GM20431 (cell line): ENCODE data around the gene SFMBT1.

ENCODE experiments used
- in situ Hi-C: fragments of 300-500 bp; cut with MseI, MboI; formaldehyde crosslinking; loops from one replicate; pipeline ENCODE4 v1.15.0; 2020; ENCODE audit warnings: low sequenced_read_pairs; ENCODE audit not compliant: unreplicated experiment

Gene SFMBT1

DNA sequence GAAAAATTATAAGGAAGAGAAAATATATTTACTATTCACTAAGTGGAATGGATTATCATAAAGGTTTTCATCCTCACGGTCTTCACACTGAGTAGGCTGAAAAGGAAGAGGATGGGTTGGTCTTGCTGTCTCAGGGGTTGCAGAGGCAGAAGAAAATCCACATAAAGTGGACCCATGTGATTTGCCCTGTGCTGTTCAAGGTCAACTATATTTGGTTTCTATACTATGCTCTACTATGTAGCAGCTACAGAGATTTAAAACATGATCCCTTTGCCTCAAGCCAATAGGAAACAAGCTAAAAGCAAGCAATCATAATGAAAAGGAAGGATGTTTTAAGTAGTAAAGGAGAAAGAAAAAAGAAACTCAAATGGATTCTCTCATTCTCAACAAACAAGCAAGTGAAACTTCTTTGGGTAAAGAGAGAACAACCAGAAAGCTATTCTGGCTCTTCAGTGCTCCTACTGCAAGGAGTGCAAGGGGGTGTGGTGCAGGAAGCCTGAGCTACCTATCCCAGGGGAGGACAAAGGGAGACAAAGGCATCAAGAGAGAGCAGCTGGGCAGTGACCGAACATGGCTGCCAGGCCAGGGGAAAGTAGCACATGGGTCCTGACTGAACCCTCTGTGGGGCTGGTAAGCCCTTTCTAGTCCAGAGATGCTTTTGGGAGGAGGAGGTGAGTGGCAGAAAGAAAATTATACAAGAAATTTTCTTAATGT is 35.9 kb downstream of the SFMBT1 start:
- in situ Hi-C loops: no loop called here

DNA sequence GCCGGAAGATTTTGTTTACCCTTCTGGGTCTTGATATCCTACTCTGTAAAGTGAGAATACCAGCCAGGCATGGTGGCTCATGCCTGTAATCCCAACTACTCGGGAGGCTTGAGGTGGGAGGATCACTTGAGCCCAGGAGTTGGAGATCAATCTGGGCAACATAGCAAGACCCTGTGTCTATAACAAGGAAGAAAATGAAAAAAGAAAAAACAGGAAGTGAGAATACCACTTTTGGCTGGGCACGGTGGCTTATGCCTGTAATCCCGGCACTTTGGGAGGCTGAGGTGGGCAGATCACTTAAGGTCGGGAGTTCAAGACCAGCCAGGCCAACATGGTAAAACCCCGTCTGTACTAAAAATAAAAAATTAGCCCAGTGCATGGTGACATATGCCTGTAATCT is 36.9 kb downstream of the SFMBT1 start:
- in situ Hi-C loops: no loop called here

DNA sequence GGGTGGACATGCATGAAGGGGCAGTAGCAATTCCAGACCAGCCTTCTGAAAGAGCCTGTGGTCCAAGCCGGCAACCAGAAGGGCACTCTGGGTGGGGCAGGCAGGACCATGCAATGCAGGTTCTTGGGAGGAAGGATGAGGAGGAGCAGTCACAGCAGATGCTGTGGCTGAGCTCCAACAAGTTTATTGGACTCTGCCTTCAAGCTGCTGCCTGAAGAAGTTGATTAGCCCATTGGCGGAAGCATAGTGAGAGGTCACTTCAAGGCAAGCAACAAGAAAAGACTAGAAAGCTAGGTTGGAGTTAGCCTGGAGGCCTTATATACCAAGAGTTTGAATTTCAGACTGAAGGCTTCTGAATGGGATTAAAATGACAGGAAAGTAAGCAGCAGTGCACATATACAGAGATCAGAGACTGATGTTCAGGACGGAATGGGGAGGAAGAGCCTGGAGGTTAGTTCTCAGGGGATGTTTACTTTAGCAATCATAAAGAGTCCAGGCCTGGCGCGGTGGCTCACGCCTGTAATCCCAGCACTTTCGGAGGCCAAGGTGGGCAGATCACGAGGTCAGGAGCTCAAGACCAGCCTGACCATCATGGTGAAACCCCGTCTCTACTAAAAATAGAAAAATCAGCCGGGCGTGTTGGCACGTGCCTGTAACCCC is 39.9 kb downstream of the SFMBT1 start:
- in situ Hi-C loops: no loop called here

DNA sequence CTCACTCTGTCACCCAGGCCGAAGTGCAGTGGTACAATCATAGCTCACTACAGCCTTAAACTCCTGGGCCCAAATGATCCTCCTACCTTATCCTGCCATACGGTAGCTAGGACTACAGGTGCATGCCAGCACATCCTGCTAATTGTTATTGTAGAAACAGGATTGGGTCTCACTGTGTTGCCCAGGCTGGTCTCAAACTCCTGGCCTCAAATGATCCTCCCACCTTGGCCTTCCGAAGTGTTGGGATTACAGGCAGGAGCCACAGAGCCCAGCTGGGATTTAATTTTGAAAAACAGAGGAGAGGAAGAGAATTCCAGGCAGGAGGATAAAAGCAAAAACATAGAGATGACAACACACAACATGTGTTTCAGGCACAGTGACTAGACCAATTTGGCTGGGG is 40.5 kb downstream of the SFMBT1 start:
- in situ Hi-C loops: no loop called here

DNA sequence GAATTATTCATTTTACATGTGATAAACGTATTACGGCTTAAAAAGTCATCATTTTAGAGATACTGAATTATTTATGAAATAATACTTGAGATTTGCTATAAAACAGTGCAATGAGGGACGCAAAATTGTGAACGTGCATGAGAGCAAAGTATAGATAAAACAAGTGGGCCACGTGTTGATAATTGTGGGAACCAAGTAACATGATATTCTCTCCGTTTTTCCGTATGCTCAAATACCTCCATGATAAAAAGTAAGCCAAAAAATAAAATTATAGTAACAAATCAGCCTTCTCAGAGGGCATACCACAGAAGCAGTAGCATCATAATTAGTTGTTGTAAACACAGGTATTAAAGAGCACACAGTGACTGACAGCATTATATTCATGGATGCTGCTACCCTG is 42.6 kb downstream of the SFMBT1 start:
- in situ Hi-C loops: no loop called here

DNA sequence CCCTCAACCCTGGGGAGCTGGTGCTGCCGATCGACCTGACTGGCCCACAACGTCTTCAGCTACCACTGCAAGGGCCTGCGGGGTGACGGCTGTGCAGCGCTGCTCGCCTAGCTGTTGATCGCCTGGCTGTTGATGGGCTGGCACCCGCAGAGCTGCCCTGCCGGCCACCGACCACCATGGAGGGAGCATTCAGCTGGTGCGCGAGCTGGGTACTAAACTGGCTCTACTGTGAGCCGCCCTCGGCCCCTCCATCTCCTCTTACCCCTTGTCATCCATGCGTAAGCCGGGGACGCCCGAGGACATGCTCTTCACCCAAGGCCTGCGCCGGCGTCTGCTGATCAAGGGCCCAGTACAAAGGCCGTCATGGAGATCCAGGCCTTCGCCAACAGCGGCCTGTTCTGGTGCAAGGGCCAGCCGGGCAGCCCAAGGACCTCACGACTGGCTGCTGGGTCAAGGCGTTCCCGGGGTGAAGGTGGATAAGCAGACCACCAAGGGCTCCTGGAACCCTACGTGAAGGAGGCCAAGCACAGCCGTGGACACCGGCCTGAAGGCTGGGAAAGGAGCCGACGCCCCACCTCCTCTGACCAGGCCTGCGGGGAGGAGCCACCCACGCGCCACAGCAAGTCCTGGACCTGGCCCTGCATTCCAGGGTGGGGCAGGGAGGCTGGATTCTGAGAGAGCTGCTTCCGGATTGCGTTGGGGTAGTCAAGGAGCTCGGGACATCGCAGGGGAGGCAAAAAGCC is 46.9 kb downstream of the SFMBT1 start:
- in situ Hi-C loops: no loop called here

DNA sequence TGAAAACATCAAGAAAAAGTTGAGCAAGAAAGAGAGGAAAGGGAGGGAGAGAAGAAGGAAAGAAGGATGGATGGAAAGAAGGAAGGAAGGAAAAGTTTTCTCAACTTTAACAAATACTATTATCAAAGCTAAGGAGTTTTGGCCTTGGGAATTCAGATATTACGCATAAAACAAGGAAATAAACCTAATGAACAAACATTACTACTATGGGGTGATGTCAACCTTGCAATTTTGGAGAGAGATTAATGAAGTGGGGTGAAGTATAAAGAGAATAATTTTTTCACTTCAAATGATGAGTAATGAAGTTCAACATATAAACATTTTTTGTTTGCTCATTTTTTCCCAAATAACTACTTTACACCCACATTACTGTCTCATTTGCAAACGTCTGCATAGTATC is 55.2 kb downstream of the SFMBT1 start:
- in situ Hi-C loops: no loop called here

DNA sequence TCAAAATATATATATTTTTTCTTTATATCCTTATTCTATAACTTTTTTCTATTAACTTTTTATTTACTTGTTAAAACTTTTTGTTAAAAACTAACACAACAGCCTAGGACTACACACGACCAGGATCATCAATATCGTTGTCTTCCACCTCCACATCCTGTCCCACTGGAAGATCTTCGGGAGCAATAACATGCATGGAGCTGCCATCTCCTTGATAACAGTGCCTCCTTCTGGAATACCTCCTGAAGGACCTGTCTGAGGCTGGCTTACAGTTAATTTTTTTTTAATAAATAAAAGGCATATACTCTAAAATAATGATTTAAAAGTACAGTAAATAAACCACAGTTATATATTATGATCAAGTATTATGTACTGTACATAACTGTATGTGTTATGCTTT is 58.9 kb downstream of the SFMBT1 start:
- in situ Hi-C loops: no loop called here

DNA sequence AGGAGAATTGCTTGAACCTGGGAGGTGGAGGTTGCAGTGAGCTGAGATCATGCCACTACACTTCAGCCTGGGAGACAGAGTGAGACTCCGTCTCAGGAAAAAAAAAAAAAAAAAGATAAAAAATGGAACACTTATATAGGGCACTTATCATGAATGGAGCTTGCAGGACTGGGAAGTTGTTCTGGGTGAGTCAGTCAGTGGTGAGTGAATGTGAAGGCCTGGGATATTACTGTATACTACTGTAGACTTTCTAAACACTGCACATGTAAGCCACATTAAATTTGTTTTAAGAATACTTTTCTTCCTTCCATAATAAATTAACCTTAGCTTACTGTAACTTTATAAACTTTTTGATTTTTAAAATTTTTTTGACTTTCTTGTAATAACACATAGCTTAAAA is 59.8 kb downstream of the SFMBT1 start:
- in situ Hi-C loops: no loop called here

DNA sequence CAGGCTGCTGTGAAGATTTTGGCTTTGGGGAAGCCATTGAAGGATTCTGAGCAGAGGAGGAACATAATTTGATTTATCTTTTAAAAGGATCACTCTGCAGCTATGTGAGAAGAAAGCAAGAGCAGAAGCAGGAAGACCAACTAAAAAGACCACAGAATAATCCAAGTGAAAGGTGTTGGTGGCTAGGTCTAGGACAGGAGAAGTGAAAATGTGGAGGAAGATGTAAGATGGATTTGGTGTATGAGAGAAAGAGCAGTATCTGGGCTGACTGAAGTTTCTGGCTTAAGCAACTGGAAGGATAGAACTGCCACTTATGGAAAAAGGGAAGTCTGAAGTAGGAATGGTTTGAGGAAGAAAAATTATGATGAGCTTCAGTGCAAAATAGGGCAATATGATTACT is 62.0 kb downstream of the SFMBT1 start:
- in situ Hi-C loops: no loop called here

DNA sequence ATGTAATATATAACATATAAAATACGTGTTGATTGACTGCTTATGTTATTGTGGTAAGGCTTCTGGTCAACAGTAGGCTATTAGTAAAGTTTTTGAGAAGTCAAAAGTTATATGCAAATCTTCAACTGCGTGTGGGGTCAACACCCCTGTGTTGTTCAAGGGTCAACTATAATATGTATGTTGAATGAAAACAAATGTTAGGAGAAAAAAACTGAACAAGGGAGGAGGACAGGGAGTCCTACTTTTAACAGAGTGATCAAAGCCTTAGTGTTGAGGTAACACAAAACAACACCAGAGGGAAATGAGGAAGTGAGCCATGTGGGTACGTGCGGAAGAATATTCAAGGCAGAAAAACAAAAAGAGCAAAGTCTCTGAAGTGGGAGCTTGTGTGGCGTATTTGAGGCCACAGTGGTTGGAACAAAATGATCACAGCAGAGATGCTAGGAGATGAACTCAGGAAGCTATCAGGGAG is 62.5 kb downstream of the SFMBT1 start:
- in situ Hi-C loops: no loop called here

DNA sequence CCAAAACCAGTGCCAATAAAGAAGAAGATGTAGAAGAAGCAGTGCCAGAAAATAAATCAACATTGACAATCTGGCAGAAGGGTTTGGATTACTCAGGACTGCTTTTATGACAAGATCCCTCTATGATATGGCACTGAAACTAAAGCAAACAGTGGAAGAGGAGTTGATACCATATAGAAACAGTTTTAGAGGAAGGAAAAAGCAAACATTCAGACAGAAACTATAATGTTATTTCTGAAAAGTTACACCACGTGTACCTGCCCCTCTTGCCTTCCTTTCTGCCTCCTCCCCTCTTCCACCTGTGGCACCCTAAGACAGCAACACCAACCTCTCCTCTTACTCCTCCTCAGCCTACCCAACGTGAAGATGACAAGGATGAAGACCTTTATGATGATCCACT is 63.0 kb downstream of the SFMBT1 start:
- in situ Hi-C loops: no loop called here

DNA sequence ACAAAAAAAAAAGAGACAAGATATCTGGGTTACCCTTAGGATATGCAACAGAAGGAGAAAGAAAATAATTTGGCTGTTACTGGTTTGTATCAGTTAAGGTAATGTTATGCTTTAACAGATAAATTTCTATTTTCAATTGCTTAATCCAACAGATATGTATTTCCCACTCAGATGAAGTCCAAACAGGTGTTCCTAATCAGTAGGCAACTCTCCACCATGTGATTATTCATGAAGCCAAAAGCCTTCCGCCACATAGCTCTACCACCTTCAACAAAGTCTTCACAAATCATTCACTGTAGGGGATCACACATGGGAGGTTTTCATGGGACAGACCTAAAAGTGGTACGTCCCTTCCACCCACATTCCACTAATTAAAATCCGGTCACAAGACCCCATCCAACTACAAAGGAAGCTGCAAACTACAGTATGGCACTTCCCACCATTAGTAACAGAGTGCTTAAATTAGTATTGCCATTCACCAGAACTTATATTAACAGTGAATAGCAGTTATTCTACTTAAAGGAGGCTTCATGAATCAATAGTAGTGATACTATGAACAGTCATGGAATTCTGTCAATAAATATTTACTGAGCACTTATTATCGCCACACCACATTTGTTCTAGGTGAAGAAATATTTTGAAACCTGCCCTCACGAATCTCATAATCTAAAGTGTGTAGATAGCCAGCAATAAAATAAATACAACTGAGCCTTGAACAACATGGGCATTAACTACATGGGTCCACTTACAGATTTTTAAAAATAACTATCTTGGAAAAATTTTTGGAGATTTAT is 66.5 kb downstream of the SFMBT1 start:
- in situ Hi-C loops: no loop called here

DNA sequence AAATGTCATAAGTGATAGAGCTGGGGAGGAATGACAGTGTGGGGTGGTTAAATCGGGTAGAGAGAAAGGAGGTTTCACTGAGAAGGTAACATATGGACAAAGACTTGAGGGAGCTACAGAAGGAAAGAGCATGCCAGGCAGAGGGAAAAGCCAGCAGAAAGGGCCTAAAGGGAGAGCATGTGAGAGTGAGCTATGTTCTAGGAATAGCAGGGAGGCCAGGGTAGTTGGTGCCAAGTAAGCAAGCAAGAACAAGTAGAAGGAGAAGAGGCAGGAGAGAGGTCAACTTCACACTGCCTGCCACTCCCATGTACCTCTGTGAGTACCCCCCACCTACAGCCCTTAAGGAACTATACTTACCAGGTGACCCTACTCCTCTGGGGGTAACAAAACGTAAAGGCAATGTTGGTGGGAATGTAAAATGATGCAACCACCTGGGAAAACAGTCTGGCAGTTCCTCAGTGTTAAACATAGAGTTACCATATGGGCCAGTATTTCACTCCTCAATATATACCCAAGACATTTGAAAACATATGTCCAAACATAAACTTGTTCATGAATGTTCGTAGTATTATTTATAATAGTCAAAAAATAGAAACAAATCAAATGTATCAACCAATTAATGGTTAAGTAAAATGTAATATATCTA is 67.6 kb downstream of the SFMBT1 start:
- in situ Hi-C loops: no loop called here

DNA sequence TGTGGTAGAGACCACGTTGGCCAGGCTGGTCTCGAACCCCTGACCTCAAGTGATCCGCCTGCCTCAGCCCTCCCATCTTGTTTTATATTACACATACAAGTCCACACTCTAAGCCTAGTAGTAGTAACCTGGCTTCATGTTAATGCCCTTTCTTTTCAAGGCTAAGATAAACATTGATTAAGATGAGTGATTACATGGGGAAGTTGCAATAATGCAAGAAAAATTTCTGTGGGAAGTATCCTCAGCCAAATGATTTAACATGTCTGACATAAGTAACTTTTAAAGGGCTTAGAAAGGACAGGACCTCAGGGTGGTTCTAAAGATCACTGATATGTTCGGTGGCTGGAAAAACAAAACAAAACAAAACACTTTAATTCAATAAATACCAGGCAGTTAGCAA is 72.1 kb downstream of the SFMBT1 start:
- in situ Hi-C loops: no loop called here

DNA sequence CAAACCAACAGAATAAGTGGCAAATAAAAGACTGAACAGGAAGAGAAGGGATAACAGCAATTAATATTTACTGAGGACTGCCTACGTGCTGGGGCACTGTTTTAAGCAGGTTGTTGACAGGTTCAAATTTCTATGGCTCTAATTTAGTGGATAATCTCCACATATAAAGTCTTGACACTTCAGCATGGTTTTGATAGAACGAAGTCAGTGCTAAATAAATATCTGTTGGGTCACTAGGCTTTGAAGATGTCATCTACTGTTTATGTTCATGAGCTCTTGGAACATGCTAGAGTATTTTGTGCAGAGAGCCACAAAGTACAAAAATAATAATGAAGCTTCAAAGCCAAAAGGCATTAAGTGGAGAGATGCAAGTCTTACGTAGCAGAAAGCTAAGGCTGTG is 74.0 kb downstream of the SFMBT1 start:
- in situ Hi-C loops: no loop called here

DNA sequence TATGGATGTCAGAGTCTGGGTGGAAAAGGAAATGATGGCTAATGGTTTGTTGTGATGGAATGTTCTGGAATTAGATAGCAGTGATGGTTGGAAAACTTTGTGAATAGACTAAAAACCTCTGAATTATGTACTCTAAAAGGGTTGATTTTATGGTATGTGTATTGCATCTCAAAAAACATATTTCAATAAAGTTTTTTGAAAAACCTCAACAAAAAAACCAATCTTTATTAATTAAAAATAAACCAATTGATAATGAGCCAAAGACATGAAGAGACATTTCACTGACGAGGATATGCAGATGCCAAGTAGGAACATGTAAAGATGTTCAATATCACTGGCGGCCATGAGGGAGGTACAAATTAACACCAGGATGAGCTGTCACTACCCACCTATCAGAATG is 78.5 kb downstream of the SFMBT1 start:
- in situ Hi-C loops: no loop called here

DNA sequence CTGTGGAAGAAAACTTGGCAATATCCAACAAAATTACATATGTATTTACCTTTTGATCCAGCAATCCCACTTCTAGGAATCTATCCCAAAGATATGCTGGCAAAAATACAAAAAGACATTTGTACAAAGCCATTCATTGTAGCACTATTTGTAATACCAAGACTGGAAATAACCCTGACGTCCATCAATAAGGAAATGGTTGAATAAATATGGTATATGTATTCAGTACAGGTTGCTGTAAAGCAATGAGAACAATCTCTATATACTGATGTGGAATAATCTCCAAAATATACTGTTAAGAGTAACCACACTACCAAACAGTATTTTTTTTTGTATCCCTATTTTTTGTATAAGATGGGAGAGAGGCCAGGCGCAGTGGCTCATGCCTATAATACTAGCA is 83.7 kb downstream of the SFMBT1 start:
- in situ Hi-C loops: no loop called here

DNA sequence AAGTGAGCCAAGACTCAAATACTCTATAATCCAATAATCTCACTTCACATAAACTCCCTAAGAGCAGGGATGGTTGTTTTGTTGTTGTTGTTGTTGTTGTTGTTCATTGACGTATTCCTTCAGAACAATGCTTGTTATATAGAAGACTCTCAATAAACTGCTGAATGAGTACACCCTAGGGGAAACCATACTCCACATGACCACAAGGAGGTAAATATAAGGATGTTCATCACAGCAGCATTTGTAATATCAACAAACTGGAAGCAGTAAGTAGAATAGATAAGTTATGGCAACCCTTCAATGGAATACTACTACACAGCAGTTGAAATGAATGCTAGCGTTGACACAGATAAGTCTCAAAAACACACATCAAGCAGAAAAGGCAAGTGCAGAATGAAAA is 86.1 kb downstream of the SFMBT1 start:
- in situ Hi-C loops: no loop called here

DNA sequence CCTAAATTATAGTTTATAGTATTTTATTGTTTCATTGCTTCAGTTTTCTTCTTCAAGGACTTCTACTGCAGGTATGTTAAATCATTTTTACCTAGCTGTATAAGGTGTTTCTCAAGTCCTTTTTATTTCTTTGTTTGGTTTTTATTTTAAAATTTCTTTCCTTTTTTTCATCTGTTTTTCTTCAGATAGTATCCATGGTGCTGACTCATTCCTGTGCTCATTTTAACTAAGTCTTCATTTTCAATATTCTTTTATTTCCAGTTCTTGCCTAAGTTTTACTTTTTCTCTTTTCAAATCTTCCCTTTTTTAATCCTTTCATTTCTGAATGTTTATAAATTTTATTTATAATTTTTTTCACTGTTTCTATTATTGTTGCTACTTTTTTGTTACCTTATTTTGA is 106.3 kb downstream of the SFMBT1 start:
- in situ Hi-C loops: no loop called here
